HEK293 (cell line): ENCODE data around the gene PA2G4.

Experiments
- BCL11A ChIP-seq: fragments of 450-650 bp; formaldehyde crosslinking; IDR thresholded peaks from 2 replicates; pipeline ENCODE4 v1.5.1; 2016; ENCODE audit warnings: low read depth, missing biosample characterization, missing genetic modification characterization
- CTCF ChIP-seq: fragments of 450-650 bp; formaldehyde crosslinking; IDR thresholded peaks from 2 replicates; pipeline ENCODE4 v1.5.1; 2016; ENCODE audit warnings: missing biosample characterization, missing genetic modification characterization
- EGR2 ChIP-seq: fragments of 450-650 bp; formaldehyde crosslinking; IDR thresholded peaks from 2 replicates; pipeline ENCODE4 v1.5.1; 2016; ENCODE audit warnings: low read depth, missing biosample characterization, missing genetic modification characterization
- GFI1B ChIP-seq: fragments of 450-650 bp; formaldehyde crosslinking; IDR thresholded peaks from 2 replicates; pipeline ENCODE4 v1.5.1; 2016; ENCODE audit warnings: missing biosample characterization, missing genetic modification characterization
- GLIS2 ChIP-seq: fragments of 450-650 bp; formaldehyde crosslinking; IDR thresholded peaks from 2 replicates; pipeline ENCODE4 v1.5.1; 2016; ENCODE audit warnings: missing biosample characterization, missing genetic modification characterization
- HIC1 ChIP-seq: fragments of 450-650 bp; formaldehyde crosslinking; IDR thresholded peaks from 2 replicates; pipeline ENCODE4 v1.5.1; 2016; ENCODE audit warnings: missing biosample characterization, missing genetic modification characterization
- KLF7 ChIP-seq: fragments of 450-650 bp; formaldehyde crosslinking; IDR thresholded peaks from 2 replicates; pipeline ENCODE4 v1.5.1; 2016; ENCODE audit warnings: missing biosample characterization, missing genetic modification characterization, borderline replicate concordance
- PRDM2 ChIP-seq: fragments of 450-650 bp; formaldehyde crosslinking; IDR thresholded peaks from 2 replicates; pipeline ENCODE4 v1.5.1; 2016; ENCODE audit warnings: missing biosample characterization, missing genetic modification characterization, borderline replicate concordance
- ZBTB17 ChIP-seq: fragments of 450-650 bp; formaldehyde crosslinking; IDR thresholded peaks from 2 replicates; pipeline ENCODE4 v1.5.1; 2016; ENCODE audit warnings: missing biosample characterization, missing genetic modification characterization
- ZBTB26 ChIP-seq: fragments of 450-650 bp; formaldehyde crosslinking; optimal IDR thresholded peaks from 2 replicates; pipeline ENCODE3; 2016; ENCODE audit warnings: missing biosample characterization, mild to moderate bottlenecking, missing genetic modification characterization
- ZFP69B ChIP-seq: fragments of 450-650 bp; formaldehyde crosslinking; IDR thresholded peaks from 2 replicates; pipeline ENCODE4 v1.5.1; 2016; ENCODE audit warnings: missing biosample characterization, missing genetic modification characterization
- ZIC2 ChIP-seq: fragments of 450-650 bp; formaldehyde crosslinking; IDR thresholded peaks from 2 replicates; pipeline ENCODE4 v1.5.1; 2016; ENCODE audit warnings: missing biosample characterization, missing genetic modification characterization
- ZNF146 ChIP-seq: fragments of 450-650 bp; formaldehyde crosslinking; IDR thresholded peaks from 2 replicates; pipeline ENCODE4 v1.5.1; 2016; ENCODE audit warnings: missing biosample characterization, missing genetic modification characterization
- ZNF155 ChIP-seq: fragments of 450-650 bp; formaldehyde crosslinking; IDR thresholded peaks from 2 replicates; pipeline ENCODE4 v1.5.1; 2016; ENCODE audit warnings: missing biosample characterization, missing genetic modification characterization
- ZNF248 ChIP-seq: fragments of 450-650 bp; formaldehyde crosslinking; IDR thresholded peaks from 2 replicates; pipeline ENCODE4 v1.5.1; 2017; ENCODE audit warnings: missing biosample characterization, missing genetic modification characterization
- ZNF280C ChIP-seq: fragments of 450-650 bp; formaldehyde crosslinking; IDR thresholded peaks from 2 replicates; pipeline ENCODE4 v1.5.1; 2016; ENCODE audit warnings: missing biosample characterization, missing genetic modification characterization
- ZNF324 ChIP-seq: fragments of 450-650 bp; formaldehyde crosslinking; IDR thresholded peaks from 2 replicates; pipeline ENCODE4 v1.5.1; 2016; ENCODE audit warnings: missing biosample characterization, missing genetic modification characterization
- ZNF423 ChIP-seq: fragments of 450-650 bp; formaldehyde crosslinking; IDR thresholded peaks from 2 replicates; pipeline ENCODE4 v1.5.1; 2016; ENCODE audit warnings: missing biosample characterization, missing genetic modification characterization
- ZNF529 ChIP-seq: fragments of 450-650 bp; formaldehyde crosslinking; IDR thresholded peaks from 2 replicates; pipeline ENCODE4 v1.5.1; 2017; ENCODE audit warnings: missing genetic modification characterization, missing biosample characterization; ENCODE audit not compliant: insufficient replicate concordance
- ZNF544 ChIP-seq: fragments of 450-650 bp; formaldehyde crosslinking; IDR thresholded peaks from 2 replicates; pipeline ENCODE4 v1.5.0; 2017; ENCODE audit warnings: missing biosample characterization, missing genetic modification characterization
- ZNF624 ChIP-seq: fragments of 450-650 bp; formaldehyde crosslinking; IDR thresholded peaks from 2 replicates; pipeline ENCODE4 v1.5.1; 2017; ENCODE audit warnings: missing biosample characterization, missing genetic modification characterization
- ZNF76 ChIP-seq: fragments of 450-650 bp; formaldehyde crosslinking; IDR thresholded peaks from 2 replicates; pipeline ENCODE4; 2016; ENCODE audit warnings: low read depth, missing biosample characterization, missing genetic modification characterization, borderline replicate concordance
- ZSCAN18 ChIP-seq: fragments of 450-650 bp; formaldehyde crosslinking; IDR thresholded peaks from 2 replicates; pipeline ENCODE4 v1.5.1; 2016; ENCODE audit warnings: missing biosample characterization, missing genetic modification characterization

The PA2G4 gene

DNA sequence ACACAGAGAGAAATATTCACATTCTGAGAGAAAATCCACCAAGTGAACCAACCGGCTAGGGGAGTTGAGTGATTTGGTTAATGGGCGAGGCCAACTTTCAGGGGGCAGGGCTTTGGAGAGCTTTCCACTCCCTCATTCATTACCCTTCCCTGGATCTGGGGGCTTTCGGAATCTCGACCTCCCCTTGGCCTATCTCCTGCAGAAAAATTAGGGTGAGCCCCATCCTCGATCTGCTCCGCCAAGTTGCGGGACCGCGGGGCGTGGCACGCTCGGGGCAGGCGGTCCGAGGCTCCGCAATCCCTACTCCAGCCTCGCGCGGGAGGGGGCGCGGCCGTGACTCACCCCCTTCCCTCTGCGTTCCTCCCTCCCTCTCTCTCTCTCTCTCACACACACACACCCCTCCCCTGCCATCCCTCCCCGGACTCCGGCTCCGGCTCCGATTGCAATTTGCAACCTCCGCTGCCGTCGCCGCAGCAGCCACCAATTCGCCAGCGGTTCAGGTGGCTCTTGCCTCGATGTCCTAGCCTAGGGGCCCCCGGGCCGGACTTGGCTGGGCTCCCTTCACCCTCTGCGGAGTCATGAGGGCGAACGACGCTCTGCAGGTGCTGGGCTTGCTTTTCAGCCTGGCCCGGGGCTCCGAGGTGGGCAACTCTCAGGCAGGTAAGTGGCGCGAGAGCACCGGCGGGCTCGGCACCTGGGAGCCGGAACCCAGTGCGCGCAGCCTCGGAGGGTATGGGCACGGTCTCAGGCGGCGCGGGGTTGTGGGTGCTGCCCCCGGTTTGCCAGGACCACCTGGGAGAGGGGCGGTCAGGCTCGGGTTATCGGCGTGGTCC, 24.4 kb upstream of the PA2G4 start, which contains the start of gene ERBB3 (continued):
- TF ChIP-seq ZNF529 (no peak), ZSCAN18 (tag by site-specific recombination) (0 out of 2 replicates have a peak, but pooled peaks have one; percentile 68), EGR2 (tag by site-specific recombination) (peak; percentile 77), GFI1B (peak; percentile 72; the same call in 1 of the 2 replicates), ZNF324 (tag by site-specific recombination) (peak; percentile 98), ZNF155 (tag by site-specific recombination) (peak; percentile 78; the same call in 1 of the 2 replicates), GLIS2 (tag by site-specific recombination) (peak; percentile 95), ZFP69B (tag by site-specific recombination) (peak; percentile 84), ZNF248 (tag by site-specific recombination) (no peak), HIC1 (tag by site-specific recombination) (peak; percentile 93), ZNF280C (tag by site-specific recombination) (no peak), ZNF423 (tag by site-specific recombination) (peak; percentile 51; the same call in 1 of the 2 replicates), ZIC2 (peak; percentile 89), KLF7 (tag by site-specific recombination) (peak; percentile 99), ZBTB26 (peak; percentile 91), PRDM2 (peak; percentile 79; the same call in 1 of the 2 replicates), CTCF (peak; percentile 93), ZNF544 (tag by site-specific recombination) (no peak), BCL11A (tag by site-specific recombination) (peak; percentile 94), ZBTB17 (tag by site-specific recombination) (peak; percentile 100), ZNF624 (tag by site-specific recombination) (no peak), ZNF146 (tag by site-specific recombination) (no peak), ZNF76 (tag by site-specific recombination) (peak; percentile 76; the same call in 1 of the 2 replicates)
